Smooth muscle cell (in vitro differentiated cells): Measurements from ENCODE around the gene HOXD8. TPM values are rescaled to one million over a fixed set of nuclear protein-coding genes. Genes with fewer than 3 reads are reported as not detected.

Source experiments
- DNase-seq: peaks from one replicate; lab custom pipeline; 2025; ENCODE audit not compliant: unreplicated experiment; lab: John Stamatoyannopoulos, UW
- H2AFZ ChIP-seq: fragments of 200-600 bp; sonication (generic); 2 replicates; pipeline ENCODE4 v1.6.0; 2016; ENCODE audit warnings: antibody characterized with exemption, low read depth, mild to moderate bottlenecking
- H3F3A ChIP-seq: fragments of 200-600 bp; sonication (generic); 2 replicates; pipeline ENCODE4 v1.6.0; 2017; ENCODE audit warnings: antibody characterized with exemption, low read depth
- H3K27ac ChIP-seq: fragments of 200-600 bp; sonication (generic); 2 replicates; pipeline ENCODE4 v1.5.1; 2016; ENCODE audit warnings: low read depth, mild to moderate bottlenecking
- H3K27me3 ChIP-seq: fragments of 200-600 bp; sonication (generic); 2 replicates; pipeline ENCODE4 v1.6.1; 2016; ENCODE audit warnings: low read depth, mild to moderate bottlenecking
- H3K36me3 ChIP-seq: fragments of 200-600 bp; sonication (generic); 2 replicates; pipeline ENCODE4 v1.5.1; 2016; ENCODE audit warnings: low read depth
- H3K4me1 ChIP-seq: fragments of 200-600 bp; sonication (generic); 2 replicates; pipeline ENCODE4 v1.5.1; 2016; ENCODE audit warnings: low read depth
- H3K4me2 ChIP-seq: fragments of 200-600 bp; sonication (generic); 2 replicates; pipeline ENCODE4 v1.6.0; 2016; ENCODE audit warnings: mild to moderate bottlenecking
- H3K4me3 ChIP-seq: fragments of 200-600 bp; sonication (generic); 2 replicates; pipeline ENCODE4 v1.5.1; 2016; ENCODE audit warnings: mild to moderate bottlenecking
- H3K79me2 ChIP-seq: fragments of 200-600 bp; sonication (generic); 2 replicates; pipeline ENCODE4 v1.6.0; 2016; ENCODE audit warnings: low read depth, mild to moderate bottlenecking
- H3K9ac ChIP-seq: fragments of 200-600 bp; sonication (generic); 2 replicates; pipeline ENCODE4 v1.6.0; 2016; ENCODE audit warnings: low read depth
- H3K9me3 ChIP-seq: fragments of 200-600 bp; sonication (generic); replicated peaks from 2 replicates; pipeline ENCODE4 v1.5.1; 2016; ENCODE audit warnings: low read depth
- H4K20me1 ChIP-seq: fragments of 200-600 bp; sonication (generic); 2 replicates; pipeline ENCODE4 v1.6.0; 2016; ENCODE audit warnings: low read depth
- CTCF ChIP-seq: fragments of 200-600 bp; sonication (generic); IDR thresholded peaks from 2 replicates; pipeline ENCODE4 v1.5.1; 2017; ENCODE audit warnings: borderline replicate concordance, mild to moderate bottlenecking, antibody characterized with exemption; ENCODE audit not compliant: insufficient read depth, poor library complexity, severe bottlenecking
- WGBS: methylation state at CpG from one replicate; pipeline ENCODE4 v1.1.7; 2016; ENCODE audit warnings: low lambda C conversion rate; 5-methylcytosine and 5-hydroxymethylcytosine counted together
- polyA plus RNA-seq: library from polyadenylated mRNA; unstranded; fragments of >200 nt; fragmentation: Nextera tagmentation; extraction: Ambion mirVana; gene quantifications from 2 replicates; pipeline ENCODE4 v1.2.1, GENCODE V29; 2016
- total RNA-seq: library from RNA; depleted of rRNA; stranded (reverse); fragments of >200 nt; gene quantifications from 2 replicates; pipeline ENCODE4 v1.2.3, GENCODE V29; 2014

HOXD8 gene
- total and polyA plus RNA-seq, 2 experiments from 2014 or later = 0.13 TPM; not detected in 1

- no peaks in the 10 kb centered on the region for H3K9me3 ChIP-seq
- H3K4me2 ChIP-seq = peak overlapping the region; percentile 75
- H3K79me2 ChIP-seq = no peaks in the 10 kb centered on the region
- H3F3A ChIP-seq = no peaks in the 10 kb centered on the region
- peaks cover 100% of the 10 kb centered on the region for H3K27me3 ChIP-seq
- no peak overlapping the region for H3K27ac ChIP-seq
- DNase-seq = no peak
- peaks cover 11% of the 10 kb centered on the region for H3K4me1 ChIP-seq
- WGBS = 3% methylated on average over 42 of the region's 43 CpGs
- H4K20me1 ChIP-seq = peaks cover 4% of the 10 kb centered on the region
- TF ChIP-seq CTCF = no peak
- no peaks in the 10 kb centered on the region for H3K36me3 ChIP-seq
- no peak overlapping the region for H2AFZ ChIP-seq
- H3K9ac ChIP-seq = no peak overlapping the region
- H3K4me3 ChIP-seq = peak overlapping the region; percentile 21
These were observed 28.1 kb downstream of the HOXD8 start for GRCh38 chr2:176157499-176158185.

GRCh38 chr2:176158186-176158591, 28.7 kb downstream of the HOXD8 start:
- Histone ChIP-seq H3F3A (no peaks in the 10 kb centered on the region), H3K9me3 (no peaks in the 10 kb centered on the region), H3K9ac (no peak overlapping the region), H2AFZ (no peak overlapping the region), H3K27me3 (peaks cover 100% of the 10 kb centered on the region), H3K4me1 (peaks cover 11% of the 10 kb centered on the region), H3K4me3 (peak overlapping the region; percentile 21), H4K20me1 (peaks cover 4% of the 10 kb centered on the region), H3K36me3 (no peaks in the 10 kb centered on the region), H3K27ac (no peak overlapping the region), H3K4me2 (peak overlapping the region; percentile 75), H3K79me2 (no peaks in the 10 kb centered on the region)
- DNase-seq = no peak
- TF ChIP-seq CTCF = no peak
- WGBS = 5% methylated on average over 22 of the region's 22 CpGs

- H3K79me2 ChIP-seq = no peaks in the 10 kb centered on the region
- no peak for TF ChIP-seq CTCF
- no peaks in the 10 kb centered on the region for H3K36me3 ChIP-seq
- H3F3A ChIP-seq = no peaks in the 10 kb centered on the region
- no peak overlapping the region for H3K4me3 ChIP-seq
- no peak overlapping the region for H3K27ac ChIP-seq
- no peak for DNase-seq
- H3K9me3 ChIP-seq = no peaks in the 10 kb centered on the region
- H2AFZ ChIP-seq = no peak overlapping the region
- peaks cover 11% of the 10 kb centered on the region for H3K4me1 ChIP-seq
- H3K9ac ChIP-seq = no peak overlapping the region
- H3K27me3 ChIP-seq = peaks cover 100% of the 10 kb centered on the region
- 8% methylated on average over 37 of the region's 39 CpGs for WGBS
- H4K20me1 ChIP-seq = peaks cover 4% of the 10 kb centered on the region
- H3K4me2 ChIP-seq = peak overlapping the region; percentile 83
These were observed 29.6 kb downstream of the HOXD8 start for GRCh38 chr2:176158855-176159662.
